ENCODE results near the gene C1QTNF3.

- TF ChIP-seq CTCF (IDR thresholded peaks at IDR 0.05) (no peak), POLR2A (IDR thresholded peaks at IDR 0.05) (no peak)
Observed at GRCh38 chr5:34039398-34040157, 3.4 kb downstream of the C1QTNF3 start.
